ENCODE data around the gene DNAH2. TPM values are rescaled to one million over a fixed set of nuclear protein-coding genes. Genes with fewer than 3 reads are reported as not detected.

DNAH2 gene
- total and polyA plus RNA-seq, 2 experiments from 2014 or later = 0.38 TPM; not detected in 1

GRCh38 chr17:7739746-7740145, 22.2 kb downstream of the DNAH2 start:
- Histone ChIP-seq H3K79me2 (replicated peaks; ENCODE audit: insufficient read depth) (no peaks in the 10 kb centered on the region), H3K4me1 (ENCODE audit: insufficient read depth) (no peaks in the 10 kb centered on the region), H3K4me3 (no peak overlapping the region), H3K27ac (ENCODE audit: low read depth) (no peak overlapping the region), H3K4me2 (no peak overlapping the region), H2AFZ (no peak overlapping the region), H3F3A (replicated peaks; ENCODE audit: low read depth) (no peaks in the 10 kb centered on the region), H3K36me3 (ENCODE audit: insufficient read depth) (no peaks in the 10 kb centered on the region), H4K20me1 (replicated peaks; ENCODE audit: insufficient read depth) (no peaks in the 10 kb centered on the region), H3K9me2 (ENCODE audit: insufficient read depth) (no peaks in the 10 kb centered on the region), H3K27me3 (ENCODE audit: insufficient read depth) (no peaks in the 10 kb centered on the region)
- H3K4me3 Mint-ChIP-seq = no peak overlapping the region; the same call in 2 of the 3 replicates
- DNase-seq (ENCODE audit: low spot score) = no peak
- H3K27ac Mint-ChIP-seq = no peak overlapping the region
- H3K9me3 Mint-ChIP-seq = no peaks in the 10 kb centered on the region
- ATAC-seq = no peak
- TF ChIP-seq POLR2AphosphoS5 (IDR thresholded peaks at IDR 0.05; ENCODE audit: low read depth) (no peak), REST (IDR thresholded peaks at IDR 0.05; ENCODE audit: unreplicated experiment) (no peak), ETS1 (IDR thresholded peaks at IDR 0.05) (no peak), STAT1 (IDR thresholded peaks at IDR 0.05; ENCODE audit: unreplicated experiment) (no peak), CTCF (conservative IDR thresholded peaks at IDR 0.05; ENCODE audit: low read depth in 2 of 2) (no peak), ZNF114 (CRISPR knock-in tag; IDR thresholded peaks at IDR 0.05) (no peak), EZH2 (IDR thresholded peaks at IDR 0.05; ENCODE audit: low read depth, unreplicated experiment) (no peak), JUNB (IDR thresholded peaks at IDR 0.05; ENCODE audit: unreplicated experiment) (no peak), NANOG (IDR thresholded peaks at IDR 0.05; ENCODE audit: borderline replicate concordance) (no peak), ZNF462 (CRISPR knock-in tag; IDR thresholded peaks at IDR 0.05) (no peak), ZNF331 (CRISPR knock-in tag; IDR thresholded peaks at IDR 0.05; ENCODE audit: low read depth) (no peak)
- no peaks in the 10 kb centered on the region for H3K36me3 Mint-ChIP-seq (ENCODE audit: low read depth)
- H3K27me3 Mint-ChIP-seq (ENCODE audit: insufficient read depth, low read depth, poor library complexity) = peaks cover 12% of the 10 kb centered on the region
- no peaks in the 10 kb centered on the region for H3K4me1 Mint-ChIP-seq

Measured in GM23338 (cell line).